H9 (cell line): ENCODE measurements around the gene CMSS1. TPM values are rescaled to one million over a fixed set of nuclear protein-coding genes. Genes with fewer than 3 reads are reported as not detected.

Source experiments
- DNase-seq: peaks from one replicate; pipeline ENCODE4 v3.0.0-alpha.2; 2017
- H2AFZ ChIP-seq: one replicate; pipeline ENCODE4 v1.6.1; 2013; ENCODE audit warnings: mild to moderate bottlenecking, low read length, control low read depth, moderate library complexity
- H2AK5ac ChIP-seq: 2 replicates; pipeline ENCODE4 v1.6.1; 2013; ENCODE audit warnings: low read length, control low read depth, mixed read lengths; ENCODE audit not compliant: insufficient read length
- H2BK120ac ChIP-seq: one replicate; pipeline ENCODE4 v1.6.1; 2013; ENCODE audit warnings: low read depth, mild to moderate bottlenecking, low read length, control low read depth, inconsistent platforms; ENCODE audit not compliant: poor library complexity, severe bottlenecking
- H2BK12ac ChIP-seq: 2 replicates; pipeline ENCODE4 v1.6.1; 2013; ENCODE audit warnings: low read length, control low read depth, mixed read lengths, low read depth; ENCODE audit not compliant: insufficient read length
- H2BK15ac ChIP-seq: 2 replicates; pipeline ENCODE4 v1.6.1; 2013; ENCODE audit warnings: low read depth, low read length, control low read depth
- H2BK20ac ChIP-seq: one replicate; pipeline ENCODE4 v1.6.1; 2013; ENCODE audit warnings: low read depth, mild to moderate bottlenecking, low read length, control low read depth, inconsistent platforms; ENCODE audit not compliant: poor library complexity, severe bottlenecking
- H2BK5ac ChIP-seq: 2 replicates; pipeline ENCODE4 v1.6.1; 2013; ENCODE audit warnings: low read length, control low read depth, mixed read lengths; ENCODE audit not compliant: insufficient read length
- H3K14ac ChIP-seq: 2 replicates; pipeline ENCODE4 v1.6.1; 2013; ENCODE audit warnings: low read length, control low read depth; ENCODE audit not compliant: insufficient read depth
- H3K18ac ChIP-seq: 2 replicates; pipeline ENCODE4 v1.6.1; 2013; ENCODE audit warnings: low read depth, mild to moderate bottlenecking, mixed read lengths, low read length, control low read depth; ENCODE audit not compliant: insufficient read length
- H3K23ac ChIP-seq: 2 replicates; pipeline ENCODE4 v1.6.1; 2013; ENCODE audit warnings: low read length, control low read depth, mixed read lengths, low read depth; ENCODE audit not compliant: insufficient read length
- H3K23me2 ChIP-seq: 2 replicates; pipeline ENCODE4 v1.6.1; 2013; ENCODE audit warnings: low read depth, mild to moderate bottlenecking, mixed read lengths, low read length, control low read depth; ENCODE audit not compliant: insufficient read length, poor library complexity, severe bottlenecking
- H3K27ac ChIP-seq: 2 replicates; pipeline ENCODE4 v1.5.1; 2013; ENCODE audit warnings: low read length, control low read depth, mixed read lengths, low read depth; ENCODE audit not compliant: insufficient read length
- H3K27me3 ChIP-seq: 2 replicates; pipeline ENCODE4 v1.6.1; 2013; ENCODE audit warnings: low read length, control low read depth, inconsistent platforms; ENCODE audit not compliant: insufficient read depth
- H3K4ac ChIP-seq: 2 replicates; pipeline ENCODE4 v1.6.1; 2013; ENCODE audit warnings: low read depth, mild to moderate bottlenecking, control low read depth, inconsistent platforms, low read length, moderate library complexity
- H3K4me1 ChIP-seq: 2 replicates; pipeline ENCODE4 v1.6.1; 2013; ENCODE audit warnings: low read length, control low read depth, inconsistent platforms; ENCODE audit not compliant: insufficient read depth
- H3K4me2 ChIP-seq: 2 replicates; pipeline ENCODE4 v1.6.1; 2013; ENCODE audit warnings: low read length, control low read depth, mixed read lengths; ENCODE audit not compliant: insufficient read length, insufficient read depth
- H3K56ac ChIP-seq: 2 replicates; pipeline ENCODE4 v1.6.1; 2013; ENCODE audit warnings: low read depth, mild to moderate bottlenecking, mixed read lengths, low read length, control low read depth; ENCODE audit not compliant: insufficient read length
- H3K79me1 ChIP-seq: 2 replicates; pipeline ENCODE4 v1.6.1; 2013; ENCODE audit warnings: low read depth, mild to moderate bottlenecking, moderate library complexity, low read length, control low read depth, inconsistent platforms; ENCODE audit not compliant: insufficient read depth, poor library complexity, severe bottlenecking
- H3K79me2 ChIP-seq: 2 replicates; pipeline ENCODE4 v1.6.1; 2013; ENCODE audit warnings: low read length, control low read depth, inconsistent platforms; ENCODE audit not compliant: insufficient read depth
- H3K9ac ChIP-seq: 2 replicates; pipeline ENCODE4 v1.6.1; 2013; ENCODE audit warnings: low read length, control low read depth, mixed read lengths; ENCODE audit not compliant: insufficient read length; ENCODE audit errors: extremely low read depth
- H3K9me3 ChIP-seq: one replicate; pipeline ENCODE4 v1.6.1; 2013; ENCODE audit warnings: low read depth, low read length, inconsistent platforms; ENCODE audit not compliant: control insufficient read depth
- H3T11ph ChIP-seq: one replicate; pipeline ENCODE4 v1.6.1; 2013; ENCODE audit warnings: mild to moderate bottlenecking, low read length, control low read depth, inconsistent platforms
- H4K20me1 ChIP-seq: one replicate; pipeline ENCODE4 v1.6.1; 2013; ENCODE audit not compliant: control insufficient read depth, insufficient read length, insufficient read depth
- H4K5ac ChIP-seq: 2 replicates; pipeline ENCODE4 v1.6.1; 2013; ENCODE audit warnings: low read depth, mild to moderate bottlenecking, mixed read lengths, low read length, control low read depth; ENCODE audit not compliant: insufficient read length
- H4K8ac ChIP-seq: replicated peaks from 2 replicates; pipeline ENCODE4 v1.6.1; 2013; ENCODE audit warnings: low read length, control low read depth, mixed read lengths, low read depth; ENCODE audit not compliant: insufficient read length
- H4K91ac ChIP-seq: 2 replicates; pipeline ENCODE4 v1.6.1; 2013; ENCODE audit warnings: low read depth, mild to moderate bottlenecking, moderate library complexity, mixed read lengths, low read length, control low read depth; ENCODE audit not compliant: insufficient read length
- H3K27ac Mint-ChIP-seq, 3 experiments: 2 replicates in 2 of 3; 3 replicates in 1 of 3; pipeline ENCODE4 v1.8.0; 2020 to 2021; ENCODE audit warnings: mixed read lengths in 3 of 3, mild to moderate bottlenecking in 1 of 3, moderate library complexity in 1 of 3
- H3K27me3 Mint-ChIP-seq: 2 replicates; pipeline ENCODE4 v1.8.0; 2021; ENCODE audit warnings: low read depth, mild to moderate bottlenecking, moderate library complexity, mixed read lengths
- H3K36me3 Mint-ChIP-seq, 3 experiments: 2 replicates in 2 of 3; 3 replicates in 1 of 3; pipeline ENCODE4 v1.8.0; 2020 to 2021; ENCODE audit warnings: low read depth in 3 of 3, mixed read lengths in 3 of 3; ENCODE audit not compliant: insufficient read depth in 1 of 3
- H3K4me1 Mint-ChIP-seq, 2 experiments: 2 replicates each; pipeline ENCODE4 v1.8.0; 2020; ENCODE audit warnings: mixed read lengths in 2 of 2
- H3K4me3 Mint-ChIP-seq, 2 experiments: 2 replicates in 1 of 2; 3 replicates in 1 of 2; pipeline ENCODE4 v1.8.0; 2020 to 2021; ENCODE audit warnings: mild to moderate bottlenecking in 2 of 2, mixed read lengths in 2 of 2, moderate library complexity in 1 of 2
- H3K9me3 Mint-ChIP-seq, 2 experiments: 2 replicates in 1 of 2; 3 replicates in 1 of 2; pipeline ENCODE4 v1.8.0; 2020; ENCODE audit warnings: mild to moderate bottlenecking in 2 of 2, mixed read lengths in 2 of 2, moderate library complexity in 1 of 2
- WGBS: extraction: QIAGEN DNeasy Blood & Tissue Kit; methylation state at CpG from one replicate; pipeline ENCODE4 v1.1.7; 2013; ENCODE audit warnings: missing lambda C conversion rate, low lambda C conversion rate, mixed read lengths; ENCODE audit not compliant: insufficient read length; ENCODE audit errors: extremely low coverage; 5-methylcytosine and 5-hydroxymethylcytosine counted together
- total RNA-seq: library from RNA; stranded (reverse); gene quantifications from 2 replicates; pipeline ENCODE4 v1.2.1, GENCODE V29; 2021
- TF ChIP-seq, protein P1 (sequence below): fragments of 200-600 bp; sonication (generic); conservative IDR thresholded peaks from 3 replicates; pipeline ENCODE4 v1.8.0; 2021; ENCODE audit warnings: antibody characterized with exemption, mild to moderate bottlenecking

Gene CMSS1
- total RNA-seq, 1 experiment from 2014 or later = 61.8 TPM

DNA sequence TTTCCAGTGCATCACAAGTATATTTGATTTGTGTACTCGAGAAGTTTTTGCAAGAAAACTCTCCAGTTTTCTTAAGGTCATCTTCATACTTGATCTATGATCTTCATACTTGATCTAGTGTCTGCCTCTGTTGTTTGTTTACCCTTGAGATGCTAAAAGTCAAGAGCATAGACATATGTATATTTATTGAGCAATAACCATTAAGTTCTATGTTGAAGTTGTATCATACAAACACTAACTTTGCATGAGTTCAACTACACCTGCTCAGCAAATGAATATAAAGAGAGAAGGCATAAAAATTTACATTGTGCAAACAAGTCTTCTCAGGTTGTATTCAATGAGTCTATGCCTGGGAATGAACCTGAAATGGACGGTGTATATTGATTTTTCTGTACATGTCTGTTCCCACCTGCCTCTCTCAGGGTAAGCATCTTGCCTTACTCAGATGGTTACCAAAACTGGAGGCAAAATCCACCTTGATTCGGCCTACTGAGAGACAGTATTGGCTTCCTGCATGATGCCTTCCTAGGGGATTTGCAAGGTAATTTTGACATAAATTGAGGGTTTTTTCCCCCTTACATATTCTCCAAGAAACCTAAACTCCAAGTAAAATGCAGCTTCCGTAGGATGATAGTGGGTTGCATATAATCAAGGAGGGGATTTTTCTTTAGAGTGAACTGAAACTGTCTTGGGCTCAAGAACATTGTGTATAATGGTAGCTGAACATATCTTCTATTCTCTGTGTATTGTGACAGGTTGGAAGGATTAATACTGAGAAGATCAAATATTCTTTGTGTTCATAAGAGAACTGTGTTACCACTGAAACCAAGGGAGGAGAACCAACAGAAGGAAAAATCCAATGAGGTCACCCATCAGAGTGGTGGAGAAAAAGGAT lies 186.2 kb downstream of the CMSS1 start:
- H3K9me3 Mint-ChIP-seq = no peaks in the 10 kb centered on the region
- Histone ChIP-seq H3K79me2 (no peaks in the 10 kb centered on the region), H2AFZ (no peak overlapping the region), H2BK20ac (no peak overlapping the region), H3K9ac (no peak overlapping the region), H4K91ac (no peak overlapping the region), H4K5ac (no peak overlapping the region), H3K4me1 (peaks cover 4% of the 10 kb centered on the region), H3K27ac (no peak overlapping the region), H3K79me1 (peaks cover 3% of the 10 kb centered on the region), H2AK5ac (no peak overlapping the region), H3K4me2 (no peak overlapping the region), H3K27me3 (no peaks in the 10 kb centered on the region), H3K14ac (no peak overlapping the region), H3T11ph (no peak overlapping the region), H3K23ac (no peak overlapping the region), H3K18ac (no peak overlapping the region), H4K20me1 (no peaks in the 10 kb centered on the region), H3K9me3 (no peaks in the 10 kb centered on the region), H2BK120ac (no peak overlapping the region), H2BK5ac (no peak overlapping the region), H2BK12ac (no peak overlapping the region), H3K56ac (no peak overlapping the region), H4K8ac (no peak overlapping the region), H2BK15ac (no peak overlapping the region), H3K23me2 (no peaks in the 10 kb centered on the region), H3K4ac (no peak overlapping the region)
- no peaks in the 10 kb centered on the region for H3K27me3 Mint-ChIP-seq
- no peak for DNase-seq
- no peak overlapping the region for H3K4me3 Mint-ChIP-seq
- no peak overlapping the region for H3K27ac Mint-ChIP-seq
- no CpG with 5 or more reads among the region's 4 CpGs for WGBS
- TF ChIP-seq, protein P1, sequence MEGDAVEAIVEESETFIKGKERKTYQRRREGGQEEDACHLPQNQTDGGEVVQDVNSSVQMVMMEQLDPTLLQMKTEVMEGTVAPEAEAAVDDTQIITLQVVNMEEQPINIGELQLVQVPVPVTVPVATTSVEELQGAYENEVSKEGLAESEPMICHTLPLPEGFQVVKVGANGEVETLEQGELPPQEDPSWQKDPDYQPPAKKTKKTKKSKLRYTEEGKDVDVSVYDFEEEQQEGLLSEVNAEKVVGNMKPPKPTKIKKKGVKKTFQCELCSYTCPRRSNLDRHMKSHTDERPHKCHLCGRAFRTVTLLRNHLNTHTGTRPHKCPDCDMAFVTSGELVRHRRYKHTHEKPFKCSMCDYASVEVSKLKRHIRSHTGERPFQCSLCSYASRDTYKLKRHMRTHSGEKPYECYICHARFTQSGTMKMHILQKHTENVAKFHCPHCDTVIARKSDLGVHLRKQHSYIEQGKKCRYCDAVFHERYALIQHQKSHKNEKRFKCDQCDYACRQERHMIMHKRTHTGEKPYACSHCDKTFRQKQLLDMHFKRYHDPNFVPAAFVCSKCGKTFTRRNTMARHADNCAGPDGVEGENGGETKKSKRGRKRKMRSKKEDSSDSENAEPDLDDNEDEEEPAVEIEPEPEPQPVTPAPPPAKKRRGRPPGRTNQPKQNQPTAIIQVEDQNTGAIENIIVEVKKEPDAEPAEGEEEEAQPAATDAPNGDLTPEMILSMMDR = no peak
- peaks cover 13 to 20% of the 10 kb centered on the region in 2 experiments for H3K4me1 Mint-ChIP-seq
- no peaks in the 10 kb centered on the region for H3K36me3 Mint-ChIP-seq
